ENCODE results near the gene C7. TPM values are rescaled to one million over a fixed set of nuclear protein-coding genes. Genes with fewer than 3 reads are reported as not detected.
"Not testable (repeated sequence)": the region's sequence is repeated elsewhere in the genome, so short reads cannot be mapped to it uniquely, and the experiment has no call there.

Gene C7
- total RNA-seq, 1 experiment from 2014 or later, result 11.7 TPM

DNA sequence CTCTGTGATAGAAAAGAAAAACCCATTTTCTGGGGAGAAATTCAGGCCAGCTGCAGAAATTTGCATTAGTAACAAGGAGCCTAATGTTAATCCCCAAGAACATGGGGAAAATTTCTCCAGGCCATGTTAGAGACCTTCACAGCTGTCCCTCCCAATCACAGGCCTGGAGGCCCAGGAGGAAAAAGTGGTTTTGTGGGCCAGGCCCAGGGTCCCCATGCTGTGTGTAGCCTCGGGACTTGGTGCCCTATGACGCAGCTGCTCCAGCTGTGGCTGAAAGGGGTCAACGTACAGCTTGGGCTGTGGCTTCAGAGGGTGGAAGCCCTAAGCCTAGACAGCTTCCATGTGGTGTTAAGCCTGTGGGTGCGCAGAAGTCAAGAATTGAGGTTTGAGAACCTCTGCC is 27.0 kb upstream of the C7 start:
- BruUV-seq (replicated peaks), result no TSS peak
- Histone ChIP-seq H3K9me3 (ENCODE audit: low read depth, low read length, poor library complexity, severe bottlenecking) (peaks cover 5% of the 10 kb centered on the region), H3K36me3 (ENCODE audit: insufficient read depth, low read length, poor library complexity, severe bottlenecking) (no peaks in the 10 kb centered on the region), H3K4me3 (ENCODE audit: low read depth, low read length, poor library complexity, severe bottlenecking) (no peak overlapping the region), H3K4me1 (ENCODE audit: insufficient read depth, low read length, poor library complexity, severe bottlenecking) (no peaks in the 10 kb centered on the region), H3K27me3 (replicated peaks; ENCODE audit: insufficient read depth, low read depth, low read length, poor library complexity) (no peaks in the 10 kb centered on the region), H3K27ac (ENCODE audit: low read depth, low read length, poor library complexity, severe bottlenecking) (no peak overlapping the region)
- no peak for TF ChIP-seq EZH2 (IDR thresholded peaks at IDR 0.05; ENCODE audit: borderline replicate concordance, low read depth, low read length, poor library complexity, severe bottlenecking)
- TF ChIP-seq, protein P1, sequence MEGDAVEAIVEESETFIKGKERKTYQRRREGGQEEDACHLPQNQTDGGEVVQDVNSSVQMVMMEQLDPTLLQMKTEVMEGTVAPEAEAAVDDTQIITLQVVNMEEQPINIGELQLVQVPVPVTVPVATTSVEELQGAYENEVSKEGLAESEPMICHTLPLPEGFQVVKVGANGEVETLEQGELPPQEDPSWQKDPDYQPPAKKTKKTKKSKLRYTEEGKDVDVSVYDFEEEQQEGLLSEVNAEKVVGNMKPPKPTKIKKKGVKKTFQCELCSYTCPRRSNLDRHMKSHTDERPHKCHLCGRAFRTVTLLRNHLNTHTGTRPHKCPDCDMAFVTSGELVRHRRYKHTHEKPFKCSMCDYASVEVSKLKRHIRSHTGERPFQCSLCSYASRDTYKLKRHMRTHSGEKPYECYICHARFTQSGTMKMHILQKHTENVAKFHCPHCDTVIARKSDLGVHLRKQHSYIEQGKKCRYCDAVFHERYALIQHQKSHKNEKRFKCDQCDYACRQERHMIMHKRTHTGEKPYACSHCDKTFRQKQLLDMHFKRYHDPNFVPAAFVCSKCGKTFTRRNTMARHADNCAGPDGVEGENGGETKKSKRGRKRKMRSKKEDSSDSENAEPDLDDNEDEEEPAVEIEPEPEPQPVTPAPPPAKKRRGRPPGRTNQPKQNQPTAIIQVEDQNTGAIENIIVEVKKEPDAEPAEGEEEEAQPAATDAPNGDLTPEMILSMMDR (conservative IDR thresholded peaks at IDR 0.05; ENCODE audit: low read depth, low read length), result no peak
- DNase-seq (ENCODE audit: low spot score), result no peak
- POLR2A ChIA-PET (ENCODE audit: low non-redundant PET), result interaction anchor here (0.6 kb wide), 1 partner anchor 375 kb away, joined by 4 read pairs; no protein-coding TSS in a partner anchor
- CTCF ChIA-PET, result no interaction called here
- intact Hi-C loops (cut with micrococcal nuclease; ENCODE audit: unreplicated experiment), result no loop called here

DNA sequence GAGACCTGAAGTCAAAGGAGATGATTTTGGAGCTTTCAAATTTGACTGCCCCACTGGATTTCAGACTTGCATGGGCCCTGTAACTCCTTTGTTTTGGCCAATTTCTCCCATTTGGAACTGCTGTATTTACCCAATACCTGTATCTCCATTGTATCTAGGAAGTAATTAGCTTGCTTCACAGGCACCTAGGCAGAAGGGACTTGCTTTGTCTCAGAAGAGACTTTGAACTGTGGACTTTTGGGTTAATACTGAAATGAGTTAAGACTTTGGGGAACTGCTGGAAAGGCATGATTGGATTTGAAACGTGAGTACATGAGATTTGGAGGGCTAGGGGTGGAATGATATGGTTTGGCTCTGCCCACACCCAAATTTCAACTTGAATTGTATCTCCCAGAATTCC is 26.2 kb upstream of the C7 start:
- BruUV-seq (replicated peaks); POLR2A ChIA-PET (ENCODE audit: low non-redundant PET); H3K4me1 ChIP-seq (ENCODE audit: insufficient read depth, low read length, poor library complexity, severe bottlenecking); DNase-seq (ENCODE audit: low spot score); H3K27ac ChIP-seq (ENCODE audit: low read depth, low read length, poor library complexity, severe bottlenecking); CTCF ChIA-PET; H3K27me3 ChIP-seq (replicated peaks; ENCODE audit: insufficient read depth, low read depth, low read length, poor library complexity); H3K9me3 ChIP-seq (ENCODE audit: low read depth, low read length, poor library complexity, severe bottlenecking); H3K4me3 ChIP-seq (ENCODE audit: low read depth, low read length, poor library complexity, severe bottlenecking); intact Hi-C loops (cut with micrococcal nuclease; ENCODE audit: unreplicated experiment); H3K36me3 ChIP-seq (ENCODE audit: insufficient read depth, low read length, poor library complexity, severe bottlenecking): not testable (repeated sequence)

DNA sequence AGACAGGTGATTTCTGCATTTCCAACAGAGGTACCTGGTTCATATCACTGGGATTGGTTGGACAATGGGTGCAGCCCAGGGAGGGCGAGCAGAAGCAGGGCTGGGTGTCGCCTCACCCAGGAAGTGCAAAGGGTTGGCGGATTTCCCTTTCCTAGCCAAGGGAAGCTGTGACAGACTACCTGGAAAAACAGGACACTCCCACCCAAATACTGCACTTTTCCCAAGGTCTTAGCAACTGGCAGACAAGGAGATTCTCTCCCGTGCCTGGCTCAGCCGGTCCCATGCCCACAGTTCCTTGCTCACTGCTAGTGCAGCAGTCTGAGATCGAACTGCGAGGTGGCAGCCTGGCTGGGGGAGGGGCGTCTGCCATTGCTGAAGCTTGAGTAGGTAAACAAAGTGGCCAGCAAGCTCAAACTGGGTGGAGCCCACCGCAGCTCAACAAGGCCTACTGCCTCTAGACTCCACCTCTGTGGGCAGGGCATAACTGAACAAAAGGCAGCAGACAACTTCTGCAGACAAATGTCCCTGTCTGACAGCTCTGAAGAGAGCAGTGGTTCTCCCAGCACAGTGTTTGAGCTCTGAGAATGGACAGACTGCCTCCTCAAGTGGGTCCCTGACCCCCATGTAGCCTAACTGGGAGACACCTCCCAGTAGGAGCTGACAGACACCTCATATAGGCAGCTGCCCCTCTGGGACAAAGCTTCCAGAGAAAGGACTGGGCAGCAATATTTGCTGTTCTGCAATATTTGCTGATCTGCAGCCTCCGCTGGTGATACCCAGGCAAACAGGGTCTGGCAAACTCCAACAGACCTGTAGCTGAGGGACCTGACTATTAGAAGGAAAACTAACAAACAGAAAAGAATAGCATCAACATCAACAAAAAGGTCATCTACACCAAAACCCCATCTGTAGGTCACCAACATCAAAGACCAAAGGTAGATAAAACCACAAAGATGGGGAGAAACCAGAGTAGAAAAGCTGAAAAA is 13.6 kb upstream of the C7 start:
- POLR2A ChIA-PET (ENCODE audit: low non-redundant PET); H3K4me1 ChIP-seq (ENCODE audit: insufficient read depth, low read length, poor library complexity, severe bottlenecking); H3K27ac ChIP-seq (ENCODE audit: low read depth, low read length, poor library complexity, severe bottlenecking); H3K27me3 ChIP-seq (replicated peaks; ENCODE audit: insufficient read depth, low read depth, low read length, poor library complexity); CTCF ChIA-PET; H3K4me3 ChIP-seq (ENCODE audit: low read depth, low read length, poor library complexity, severe bottlenecking); intact Hi-C loops (cut with micrococcal nuclease; ENCODE audit: unreplicated experiment); H3K36me3 ChIP-seq (ENCODE audit: insufficient read depth, low read length, poor library complexity, severe bottlenecking); DNase-seq (ENCODE audit: low spot score); BruUV-seq (replicated peaks); H3K9me3 ChIP-seq (ENCODE audit: low read depth, low read length, poor library complexity, severe bottlenecking): not testable (repeated sequence)

DNA sequence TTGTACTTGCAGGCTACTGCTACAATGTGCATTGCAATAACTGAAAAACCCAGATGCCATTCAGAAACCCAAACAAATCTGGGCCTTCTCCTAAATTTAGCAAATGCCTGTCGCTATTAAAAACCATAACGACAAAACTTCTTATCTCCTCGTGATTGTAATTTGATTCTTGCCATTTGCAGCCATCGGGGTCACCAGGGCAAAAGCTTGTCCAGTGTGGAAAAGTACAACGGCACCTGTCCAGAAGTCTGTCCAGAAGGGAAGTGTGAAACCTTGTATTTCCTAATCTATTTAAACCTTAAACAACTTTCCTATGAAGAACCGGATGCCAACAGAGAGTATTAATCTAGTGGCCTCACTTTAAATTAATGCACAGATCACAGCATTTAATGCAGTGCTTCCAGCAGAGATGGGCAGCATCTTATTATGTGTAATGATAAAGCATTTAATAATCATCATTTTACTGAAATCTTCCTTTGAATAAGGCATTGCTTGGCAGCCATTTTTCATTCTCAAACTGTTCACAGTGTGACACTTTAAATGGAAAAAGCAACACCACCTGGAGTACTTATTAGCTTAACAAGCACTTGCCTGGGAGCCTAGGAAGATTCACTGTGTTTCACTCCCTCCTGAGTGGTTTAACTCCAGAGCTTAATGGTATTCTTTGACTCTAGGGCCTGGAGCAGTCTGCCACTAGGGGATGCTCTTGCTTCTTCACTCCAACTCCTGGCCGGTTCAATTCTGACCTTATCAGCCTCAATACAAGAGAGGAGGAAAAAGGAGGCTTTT is 4.9 kb upstream of the C7 start:
- ChIA-PET CTCF (interaction anchor here (0.5 to 1.4 kb wide), 8 partner anchors 58 to 737 kb away, joined by 3 to 10 read pairs (median 5); no protein-coding TSS in a partner anchor), POLR2A (ENCODE audit: low non-redundant PET) (interaction anchor here (0.7 kb wide), 1 partner anchor 366 kb away, joined by 3 read pairs; no protein-coding TSS in a partner anchor)
- H3K9me3 ChIP-seq (ENCODE audit: low read depth, low read length, poor library complexity, severe bottlenecking), result no peaks in the 10 kb centered on the region
- no peaks in the 10 kb centered on the region for H3K27me3 ChIP-seq (replicated peaks; ENCODE audit: insufficient read depth, low read depth, low read length, poor library complexity)
- no peak for TF ChIP-seq EZH2 (IDR thresholded peaks at IDR 0.05; ENCODE audit: borderline replicate concordance, low read depth, low read length, poor library complexity, severe bottlenecking)
- TF ChIP-seq, protein P1 (conservative IDR thresholded peaks at IDR 0.05; ENCODE audit: low read depth, low read length), result peak; percentile 97
- intact Hi-C loops (cut with micrococcal nuclease; ENCODE audit: unreplicated experiment), result loop anchor here (1.0 to 10.0 kb wide), 4 partner anchors 442 to 938 kb away; no protein-coding TSS in a partner anchor
- H3K4me3 ChIP-seq (ENCODE audit: low read depth, low read length, poor library complexity, severe bottlenecking), result no peak overlapping the region
- H3K4me1 ChIP-seq (ENCODE audit: insufficient read depth, low read length, poor library complexity, severe bottlenecking), result peaks cover 12% of the 10 kb centered on the region
- DNase-seq (ENCODE audit: low spot score), result peak; percentile 90
- no peaks in the 10 kb centered on the region for H3K36me3 ChIP-seq (ENCODE audit: insufficient read depth, low read length, poor library complexity, severe bottlenecking)
- BruUV-seq (replicated peaks), result no TSS peak
- H3K27ac ChIP-seq (ENCODE audit: low read depth, low read length, poor library complexity, severe bottlenecking), result no peak overlapping the region
